Neural cell (in vitro differentiated cells): ENCODE measurements around the gene GOLGA3. TPM values are rescaled to one million over a fixed set of nuclear protein-coding genes. Genes with fewer than 3 reads are reported as not detected.
"Not testable (repeated sequence)": the region's sequence is repeated elsewhere in the genome, so short reads cannot be mapped to it uniquely, and the experiment has no call there.

Source experiments
- H2AFZ ChIP-seq: fragments of 200-600, 300-800 bp; sonication (generic), shearing (Covaris generic); 2 replicates; pipeline ENCODE4 v1.6.0; 2014; ENCODE audit warnings: low read depth, mild to moderate bottlenecking, antibody characterized with exemption, low read length, moderate library complexity
- H3F3A ChIP-seq: fragments of 200-600 bp; shearing (Covaris generic); 2 replicates; pipeline ENCODE4 v1.6.1; 2016; ENCODE audit warnings: mild to moderate bottlenecking, moderate library complexity, mixed read lengths, antibody characterized with exemption, low read length; ENCODE audit not compliant: insufficient read depth, poor library complexity, severe bottlenecking
- H3K27ac ChIP-seq: fragments of 200-600, 300-800 bp; sonication (generic), shearing (Covaris generic); 2 replicates; pipeline ENCODE4 v1.5.1; 2014; ENCODE audit warnings: mild to moderate bottlenecking, low read length, moderate library complexity
- H3K27me3 ChIP-seq: fragments of 300-800, 200-600 bp; sonication (generic), shearing (Covaris generic); 2 replicates; pipeline ENCODE4 v1.6.0; 2014; ENCODE audit warnings: mild to moderate bottlenecking, low read depth, low read length, moderate library complexity; ENCODE audit not compliant: insufficient read depth
- H3K36me3 ChIP-seq: fragments of 300-800, 200-600 bp; sonication (generic), shearing (Covaris generic); 2 replicates; pipeline ENCODE4 v1.5.1; 2014; ENCODE audit warnings: mild to moderate bottlenecking, antibody characterized with exemption, low read length, moderate library complexity; ENCODE audit not compliant: insufficient read depth
- H3K4me2 ChIP-seq: fragments of 300-800, 200-600 bp; sonication (generic), shearing (Covaris generic); 2 replicates; pipeline ENCODE4 v1.6.0; 2014; ENCODE audit warnings: mild to moderate bottlenecking, low read length
- H3K4me3 ChIP-seq: fragments of 300-800, 200-600 bp; sonication (generic), shearing (Covaris generic); 2 replicates; pipeline ENCODE4 v1.5.1; 2014; ENCODE audit warnings: mild to moderate bottlenecking, low read length, moderate library complexity
- H3K79me2 ChIP-seq: fragments of 200-600 bp; shearing (Covaris generic); replicated peaks from 2 replicates; pipeline ENCODE4 v1.6.0; 2014; ENCODE audit warnings: mild to moderate bottlenecking, low read length, moderate library complexity; ENCODE audit not compliant: insufficient read depth
- H3K9ac ChIP-seq: fragments of 300-800, 200-600 bp; sonication (generic), shearing (Covaris generic); 2 replicates; pipeline ENCODE4 v1.6.1; 2016; ENCODE audit warnings: mild to moderate bottlenecking, low read length, mixed read lengths
- H3K9me2 ChIP-seq: fragments of 200-600 bp; shearing (Covaris generic); 2 replicates; pipeline ENCODE4 v1.6.1; 2016; ENCODE audit warnings: mild to moderate bottlenecking, low read length, mixed read lengths; ENCODE audit not compliant: insufficient read depth
- H3K9me3 ChIP-seq: fragments of 200-600, 300-800 bp; sonication (generic), shearing (Covaris generic); 2 replicates; pipeline ENCODE4 v1.6.1; 2016; ENCODE audit warnings: mild to moderate bottlenecking, mixed run types, low read length, moderate library complexity, mixed read lengths
- H4K20me1 ChIP-seq: fragments of 200-600 bp; shearing (Covaris generic); 2 replicates; pipeline ENCODE4 v1.6.1; 2016; ENCODE audit warnings: mild to moderate bottlenecking, mixed run types; ENCODE audit not compliant: insufficient read depth
- CTCF ChIP-seq: fragments of 450-650 bp; IDR thresholded peaks from 2 replicates; pipeline ENCODE4 v1.5.1; 2014; ENCODE audit warnings: antibody characterized with exemption, mild to moderate bottlenecking, moderate library complexity; ENCODE audit not compliant: poor library complexity, severe bottlenecking
- EP300 ChIP-seq: fragments of 450-650 bp; conservative IDR thresholded peaks from 2 replicates; pipeline ENCODE4 v1.6.1; 2014; ENCODE audit warnings: antibody characterized with exemption, mild to moderate bottlenecking, moderate library complexity; ENCODE audit not compliant: poor library complexity, severe bottlenecking
- EZH2 ChIP-seq: fragments of 200-600, 300-800 bp; shearing (Covaris generic), sonication (generic); IDR thresholded peaks from 2 replicates; pipeline ENCODE4 v1.6.1; 2014; ENCODE audit warnings: antibody characterized with exemption, low read length, borderline replicate concordance, mild to moderate bottlenecking; ENCODE audit not compliant: insufficient read depth, poor library complexity, severe bottlenecking
- MXI1 ChIP-seq: fragments of 450-650 bp; conservative IDR thresholded peaks from 2 replicates; pipeline ENCODE4 v1.6.1; 2014; ENCODE audit warnings: antibody characterized with exemption, mild to moderate bottlenecking; ENCODE audit not compliant: poor library complexity, severe bottlenecking
- POLR2AphosphoS5 ChIP-seq: IDR thresholded peaks from 2 replicates; pipeline ENCODE4 v1.6.1; 2012
- RAD21 ChIP-seq: fragments of 450-650 bp; conservative IDR thresholded peaks from 2 replicates; pipeline ENCODE4 v1.6.1; 2014; ENCODE audit warnings: antibody characterized with exemption, mild to moderate bottlenecking, moderate library complexity
- REST ChIP-seq: IDR thresholded peaks from 2 replicates; pipeline ENCODE4 v1.6.1; 2012; ENCODE audit warnings: borderline replicate concordance
- SMC3 ChIP-seq: fragments of 450-650 bp; conservative IDR thresholded peaks from 2 replicates; pipeline ENCODE4 v1.6.1; 2014; ENCODE audit warnings: antibody characterized with exemption, mild to moderate bottlenecking, moderate library complexity; ENCODE audit not compliant: poor library complexity
- TAF1 ChIP-seq: IDR thresholded peaks from 2 replicates; pipeline ENCODE4 v1.6.1; 2012; ENCODE audit warnings: low read depth
- polyA plus RNA-seq: library from polyadenylated mRNA; depleted of rRNA; stranded (reverse); fragments of >200 nt; gene quantifications from 2 replicates; pipeline ENCODE4 v1.2.3, GENCODE V29; 2014

The GOLGA3 gene
- polyA plus RNA-seq, 1 donor from 2014 or later: 16.7 TPM

DNA sequence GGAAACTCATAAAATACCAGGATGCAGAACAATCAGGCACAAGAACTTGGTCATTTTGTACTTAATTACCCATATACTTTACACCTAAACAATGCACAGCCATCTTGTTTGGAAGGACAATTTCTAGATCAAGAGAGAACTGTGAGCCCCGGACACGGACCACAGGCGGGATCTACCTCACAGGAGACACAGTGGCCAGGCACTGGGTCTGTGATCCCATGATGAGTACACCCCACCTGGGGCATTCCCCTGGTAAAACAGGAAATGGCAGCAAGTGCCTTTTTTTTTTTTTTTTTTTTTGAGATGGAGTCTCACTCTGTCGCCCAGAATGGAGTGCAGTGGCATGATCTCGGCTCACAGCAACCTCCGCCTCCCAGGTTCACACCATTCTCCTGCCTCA lies 15.2 kb downstream of the GOLGA3 start:
- no peaks in the 10 kb centered on the region for H3K27me3 ChIP-seq
- no peak overlapping the region for H3K9ac ChIP-seq
- H3K4me3 ChIP-seq: no peak overlapping the region
- peaks cover 6% of the 10 kb centered on the region for H3K36me3 ChIP-seq
- no peaks in the 10 kb centered on the region for H3K9me2 ChIP-seq
- H3K79me2 ChIP-seq: no peaks in the 10 kb centered on the region
- H3K27ac ChIP-seq: no peak overlapping the region
- H3K9me3 ChIP-seq: no peaks in the 10 kb centered on the region
- no peak overlapping the region for H3K4me2 ChIP-seq
- no peaks in the 10 kb centered on the region for H4K20me1 ChIP-seq
- H3F3A ChIP-seq: no peaks in the 10 kb centered on the region
- no peak for TF ChIP-seq CTCF
- TF ChIP-seq POLR2AphosphoS5: no peak
- no peak for TF ChIP-seq SMC3
- TF ChIP-seq EP300: no peak
- no peak overlapping the region for H2AFZ ChIP-seq

- Histone ChIP-seq H3K9me3 (no peaks in the 10 kb centered on the region), H2AFZ (no peak overlapping the region), H3K4me3 (no peak overlapping the region), H3K9me2 (no peaks in the 10 kb centered on the region), H3K79me2 (no peaks in the 10 kb centered on the region), H3K27me3 (no peaks in the 10 kb centered on the region), H3K27ac (no peak overlapping the region), H3F3A (no peaks in the 10 kb centered on the region), H3K9ac (no peak overlapping the region), H3K4me2 (no peak overlapping the region), H4K20me1 (no peaks in the 10 kb centered on the region), H3K36me3 (peaks cover 6% of the 10 kb centered on the region)
- TF ChIP-seq MXI1: no peak
- TF ChIP-seq EZH2: no peak
- TF ChIP-seq CTCF: no peak
- TF ChIP-seq POLR2AphosphoS5: no peak
- no peak for TF ChIP-seq SMC3
- no peak for TF ChIP-seq REST
- no peak for TF ChIP-seq TAF1
- no peak for TF ChIP-seq EP300
- no peak for TF ChIP-seq RAD21
Observed at GRCh38 chr12:132812631-132813305, 15.9 kb downstream of the GOLGA3 start.

DNA sequence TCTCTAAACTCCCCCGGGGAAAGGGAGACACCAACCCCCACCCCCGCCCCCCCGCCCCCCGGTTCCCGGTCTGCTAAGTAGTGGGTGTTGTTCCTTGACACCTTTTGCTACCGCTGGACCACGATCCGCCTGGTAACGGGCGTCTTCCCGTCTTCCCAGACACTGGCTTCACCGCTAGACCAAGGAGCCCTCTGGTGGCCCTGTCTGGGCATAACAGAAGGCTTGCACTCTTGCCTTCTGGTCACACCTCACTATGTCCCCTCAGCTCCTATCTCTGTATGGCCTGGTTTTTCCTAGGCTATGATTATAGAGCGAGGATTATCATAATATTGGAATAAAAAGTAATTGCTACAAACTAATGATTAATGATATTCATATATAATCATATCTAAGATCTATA lies 19.3 kb downstream of the GOLGA3 start:
- H3F3A ChIP-seq, H3K9me2 ChIP-seq, H2AFZ ChIP-seq, H3K4me3 ChIP-seq, H3K9ac ChIP-seq, H3K9me3 ChIP-seq, H3K27ac ChIP-seq, H4K20me1 ChIP-seq, H3K36me3 ChIP-seq, H3K4me2 ChIP-seq, H3K79me2 ChIP-seq, H3K27me3 ChIP-seq: not testable (repeated sequence)
